ENCODE data around the gene CCT6B.

- TF ChIP-seq CTCF (IDR thresholded peaks at IDR 0.05 in 8 of 11, conservative IDR thresholded peaks at IDR 0.05 in 3 of 11) (no peak), POLR2A (IDR thresholded peaks at IDR 0.05) (no peak)
Observed at GRCh38 chr17:34981538-34982241, 20.4 kb upstream of the CCT6B start.
